Ammon's horn (tissue), 1 donor: ENCODE data around the gene CDKAL1.
"Not testable (repeated sequence)": the region's sequence is repeated elsewhere in the genome, so short reads cannot be mapped to it uniquely, and the experiment has no call there.

Experiments used
- DNase-seq: peaks from one replicate; pipeline ENCODE4 v3.0.0-alpha.2; 2016; ENCODE audit warnings: low spot score

CDKAL1 gene

GRCh38 chr6:21213492-21213891 lies 679.2 kb downstream of the CDKAL1 start:
- DNase-seq: no peak

- no peak for DNase-seq
These were observed 680.6 kb downstream of the CDKAL1 start for GRCh38 chr6:21214738-21215448.

DNA sequence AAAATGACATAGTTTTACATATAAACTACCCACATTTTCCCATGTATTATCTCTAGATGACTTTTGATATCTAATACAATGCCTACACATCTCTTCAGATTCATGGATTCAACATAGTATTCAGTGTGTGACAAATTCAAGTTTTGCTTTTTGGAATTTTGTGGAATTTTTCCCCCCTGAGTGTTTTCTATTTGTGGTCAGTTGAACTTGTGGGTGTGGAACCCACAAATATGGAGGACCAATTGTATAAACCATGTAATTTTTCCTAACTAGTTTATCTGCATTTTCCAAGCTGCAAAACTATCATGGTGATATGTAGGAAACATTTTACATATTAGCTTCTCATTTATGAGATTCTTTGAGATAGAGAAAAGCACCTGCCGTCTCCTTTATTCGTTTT lies 685.0 kb downstream of the CDKAL1 start:
- DNase-seq: no peak

GRCh38 chr6:21219856-21220255 lies 685.6 kb downstream of the CDKAL1 start:
- DNase-seq: no peak

DNA sequence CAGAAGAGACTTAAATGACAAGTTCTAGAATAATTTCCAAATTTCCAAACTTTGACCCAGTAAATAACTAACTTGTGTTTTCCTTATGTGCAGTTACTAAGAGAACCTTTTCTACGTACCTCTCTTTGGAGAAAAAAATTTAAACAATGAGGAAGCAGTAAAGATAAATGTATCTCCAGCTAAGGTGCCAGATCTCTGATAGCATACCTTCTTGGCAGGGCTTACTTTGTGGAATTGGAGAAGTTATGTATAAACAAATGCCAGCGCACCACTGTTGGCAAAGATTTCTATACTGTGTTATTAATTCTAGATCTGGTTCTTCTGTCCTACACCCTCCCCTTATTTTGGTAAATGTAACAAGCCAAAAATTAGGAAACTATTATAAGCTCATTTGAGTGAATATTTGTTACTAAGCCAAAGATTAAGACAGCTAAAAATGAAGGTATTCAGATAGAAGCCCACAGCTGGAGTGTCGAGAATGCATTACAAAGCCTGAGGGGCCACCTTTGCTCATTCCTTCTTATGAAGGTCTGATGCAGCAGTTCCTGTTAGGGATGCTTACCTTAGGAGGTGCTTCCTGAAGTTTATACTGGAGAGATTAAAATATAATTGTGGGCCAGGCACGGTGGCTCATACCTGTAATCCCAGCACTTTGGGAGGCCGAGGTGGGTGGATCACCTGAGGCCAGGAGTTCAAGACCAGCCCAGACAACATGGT lies 686.2 kb downstream of the CDKAL1 start:
- DNase-seq: no peak

DNA sequence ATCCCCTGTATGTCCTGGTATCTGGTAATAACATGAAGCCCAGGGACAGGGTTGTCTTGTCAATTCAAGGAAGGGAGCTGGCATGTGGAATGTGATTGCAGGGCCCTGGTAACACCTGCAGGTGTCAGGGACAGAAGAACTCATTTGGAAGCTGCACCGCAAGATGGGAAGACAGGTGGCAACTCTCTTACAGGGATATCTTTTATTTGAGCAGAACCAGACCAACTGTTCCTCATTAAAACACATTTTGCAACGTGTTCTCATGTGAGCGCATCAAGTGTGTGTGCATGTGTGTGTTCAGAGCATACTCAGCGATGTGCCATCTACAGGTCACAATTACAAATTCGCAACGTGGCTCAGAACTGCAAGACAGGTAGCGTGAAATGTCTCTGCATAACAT lies 688.4 kb downstream of the CDKAL1 start:
- no peak for DNase-seq

- DNase-seq: peak; percentile 15
These were observed 691.7 kb downstream of the CDKAL1 start for GRCh38 chr6:21225912-21226311.

DNA sequence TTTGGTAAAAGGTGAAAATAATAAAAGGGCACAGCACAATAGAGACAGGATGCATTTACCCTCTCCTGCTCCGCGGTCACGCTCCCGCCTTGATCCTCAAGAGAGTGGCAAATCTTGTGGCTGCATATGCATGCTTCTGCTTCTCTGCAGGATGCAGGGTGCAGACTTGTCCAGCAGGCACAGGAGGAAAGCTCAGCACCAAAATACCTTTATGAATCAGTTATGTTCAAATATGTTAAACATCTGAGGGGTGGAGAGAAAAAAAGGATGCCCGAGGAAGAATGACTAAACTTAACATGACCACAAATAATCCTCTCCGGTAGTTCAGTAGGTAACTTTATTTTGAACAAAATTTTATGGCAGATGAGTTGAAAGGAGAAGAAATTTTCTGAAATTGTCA lies 693.2 kb downstream of the CDKAL1 start:
- no peak for DNase-seq

GRCh38 chr6:21228411-21228810 lies 694.2 kb downstream of the CDKAL1 start:
- no peak for DNase-seq

DNA sequence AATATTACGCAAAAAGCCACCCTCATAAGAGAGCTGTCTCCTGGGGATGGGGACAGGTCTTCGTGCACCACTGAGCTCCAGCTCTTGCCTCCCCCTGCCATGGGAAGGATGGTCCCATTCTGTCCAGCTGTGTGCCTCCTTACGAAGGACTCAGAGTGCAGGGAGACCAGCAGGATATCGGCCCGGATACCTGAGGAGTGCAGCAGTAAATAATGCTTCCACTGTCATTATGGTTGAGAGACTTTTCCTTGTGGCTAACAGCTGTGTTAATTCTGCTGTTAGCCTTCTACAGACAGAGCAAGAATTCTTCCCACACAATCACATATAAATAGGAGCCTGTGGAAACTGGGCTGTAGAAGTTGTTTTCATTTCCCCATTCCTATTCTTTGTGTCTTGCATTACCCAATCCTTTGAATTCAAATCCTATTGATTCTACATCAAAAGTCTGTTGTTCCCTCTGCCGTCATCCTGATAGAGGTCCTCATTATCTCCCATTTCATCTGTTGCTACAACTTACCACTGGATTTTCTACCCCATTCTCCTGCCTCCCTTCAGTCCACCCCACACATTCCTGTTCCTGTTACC lies 694.7 kb downstream of the CDKAL1 start:
- no peak for DNase-seq

- no peak for DNase-seq
These were observed 696.3 kb downstream of the CDKAL1 start for GRCh38 chr6:21230536-21230935.

GRCh38 chr6:21235162-21235561 lies 700.9 kb downstream of the CDKAL1 start:
- DNase-seq: no peak

- DNase-seq: no peak
These were observed 704.0 kb downstream of the CDKAL1 start for GRCh38 chr6:21238208-21238607.

GRCh38 chr6:21240709-21241108 lies 706.5 kb downstream of the CDKAL1 start:
- DNase-seq: no peak

DNA sequence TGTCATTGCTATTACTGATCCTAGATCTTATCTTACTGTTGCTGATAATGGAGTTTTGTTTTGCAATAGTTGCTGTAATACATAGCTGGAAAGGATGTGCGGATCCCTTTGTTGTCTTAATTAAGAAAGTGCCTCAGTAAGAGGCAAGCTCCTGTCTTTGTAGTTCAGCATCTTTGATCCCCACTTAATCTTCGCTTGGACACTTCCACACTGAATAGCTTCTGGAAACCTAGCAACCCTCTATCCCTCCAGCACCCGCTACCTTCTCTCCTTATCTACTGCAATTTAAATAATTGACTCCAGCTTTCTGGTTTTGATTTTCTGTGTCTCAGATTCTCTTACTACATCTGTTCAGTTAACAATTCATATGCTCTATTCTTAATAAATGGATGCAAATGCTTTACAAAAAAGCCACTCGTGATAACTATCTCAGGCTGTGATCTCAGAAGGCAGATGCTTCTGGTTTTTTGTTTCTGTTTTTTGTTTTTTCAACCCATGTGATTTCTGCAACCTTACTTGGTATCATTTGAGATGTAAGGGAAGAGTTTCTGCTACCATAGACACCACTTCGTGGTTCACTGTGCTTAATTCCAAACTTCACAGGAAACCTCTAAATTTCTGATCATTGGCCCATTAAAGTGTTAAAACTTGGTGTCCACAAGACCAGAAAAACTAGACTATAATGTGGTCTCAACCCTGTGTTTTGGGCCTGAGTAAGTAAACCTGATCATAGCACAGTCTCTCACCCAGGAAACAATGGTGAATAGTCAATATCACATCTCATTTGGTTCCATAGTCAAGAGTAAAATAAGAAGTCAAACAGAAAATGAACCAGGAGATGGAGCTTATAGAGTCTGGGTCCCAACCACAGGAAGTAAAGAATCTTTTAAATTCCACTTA lies 707.2 kb downstream of the CDKAL1 start:
- no peak for DNase-seq

DNA sequence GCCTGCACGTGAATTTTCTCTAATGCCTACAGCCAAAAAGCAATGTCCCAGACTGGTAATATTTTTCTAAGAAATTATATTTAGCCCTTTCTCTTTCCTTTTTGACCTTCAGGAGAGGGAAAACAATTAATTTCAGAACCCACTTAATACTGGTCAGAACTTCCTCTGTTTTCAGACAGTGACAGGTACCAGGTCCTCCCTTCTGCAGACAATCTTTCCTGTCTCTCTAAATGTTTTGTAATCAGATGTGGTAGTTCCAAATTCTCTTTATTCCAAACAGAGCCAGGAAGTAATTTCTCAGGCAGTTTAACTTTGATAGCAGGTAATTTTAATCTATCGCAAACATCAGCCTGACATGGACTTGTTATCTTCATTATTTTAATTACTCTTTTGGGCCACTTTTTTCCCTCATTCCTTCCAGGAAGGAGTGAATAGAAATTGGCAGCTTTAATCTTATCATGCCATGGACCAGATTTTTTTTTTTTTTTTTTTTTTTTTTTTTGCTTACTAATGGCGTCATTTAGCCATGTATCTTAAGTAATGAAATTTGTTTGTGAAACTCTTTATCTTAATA lies 710.7 kb downstream of the CDKAL1 start:
- DNase-seq: no peak

- no peak for DNase-seq
These were observed 711.2 kb downstream of the CDKAL1 start for GRCh38 chr6:21245488-21245887.

- DNase-seq: no peak
These were observed 711.8 kb downstream of the CDKAL1 start for GRCh38 chr6:21246075-21246474.

DNA sequence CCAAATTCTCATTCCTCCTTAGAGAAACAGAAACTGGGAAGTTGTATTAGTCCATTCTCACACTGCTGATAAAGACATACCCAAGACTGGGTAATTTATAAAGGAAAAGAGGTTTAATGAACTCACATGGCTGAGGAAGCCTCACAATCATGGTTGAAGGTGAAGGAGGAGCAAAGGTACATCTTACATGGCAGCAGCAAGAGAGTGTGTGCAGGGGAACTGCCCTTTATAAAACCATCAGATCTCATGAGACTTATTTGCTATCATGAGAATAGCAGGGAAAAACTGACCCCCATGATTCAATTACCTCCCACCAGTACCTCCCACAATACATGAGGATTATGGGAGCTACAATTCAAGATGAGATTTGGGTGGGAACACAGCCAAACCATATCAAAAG lies 720.2 kb downstream of the CDKAL1 start:
- not testable (repeated sequence) for DNase-seq

DNA sequence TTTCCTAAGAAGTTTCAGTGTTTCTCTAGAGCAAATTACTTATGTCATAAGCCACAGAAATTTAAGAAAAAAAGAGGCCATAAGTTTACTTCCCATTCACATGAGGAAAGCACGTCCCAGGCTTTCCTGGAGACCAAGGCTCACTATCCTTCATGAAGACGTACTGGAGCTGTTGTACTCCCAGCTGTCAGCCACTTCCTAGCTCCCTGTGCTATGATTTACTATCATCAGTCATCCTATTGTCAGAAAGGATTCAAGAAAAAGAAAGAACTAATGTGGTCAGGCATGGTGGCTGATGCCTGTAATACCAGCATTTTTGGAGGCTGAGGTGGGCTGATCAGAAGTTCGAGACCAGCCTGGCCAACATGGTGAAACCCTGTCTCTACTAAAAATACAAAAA lies 721.9 kb downstream of the CDKAL1 start:
- DNase-seq: no peak

DNA sequence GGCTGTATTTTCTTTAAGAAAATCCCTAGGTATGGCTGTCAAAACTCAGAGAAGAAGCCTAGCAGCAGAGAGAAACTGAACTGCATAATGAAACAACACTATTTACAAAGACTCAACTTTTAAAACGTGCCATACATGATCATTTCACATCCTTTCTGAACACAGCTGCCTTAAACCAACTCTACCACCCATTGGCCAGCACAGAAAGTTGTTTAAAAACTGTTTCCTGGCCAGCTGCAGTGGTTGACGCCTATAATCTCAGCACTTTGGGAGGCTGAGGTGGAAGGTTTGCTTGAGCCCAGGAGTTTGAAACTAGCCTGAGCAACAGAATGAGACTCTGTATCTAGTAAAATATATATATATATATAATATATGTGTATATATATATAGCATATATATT lies 722.9 kb downstream of the CDKAL1 start:
- DNase-seq: no peak

- no peak for DNase-seq
These were observed 724.4 kb downstream of the CDKAL1 start for GRCh38 chr6:21258665-21259064.
